ENCODE measurements around the gene TMEM97. TPM values are rescaled to one million over a fixed set of nuclear protein-coding genes. Genes with fewer than 3 reads are reported as not detected.
A peak's percentile ranks its signal among the peaks of the same experiment; 100 is the strongest.

The TMEM97 gene
- total and polyA plus RNA-seq, 2 experiments from 2014 or later: 15.9 to 16.3 TPM

DNA sequence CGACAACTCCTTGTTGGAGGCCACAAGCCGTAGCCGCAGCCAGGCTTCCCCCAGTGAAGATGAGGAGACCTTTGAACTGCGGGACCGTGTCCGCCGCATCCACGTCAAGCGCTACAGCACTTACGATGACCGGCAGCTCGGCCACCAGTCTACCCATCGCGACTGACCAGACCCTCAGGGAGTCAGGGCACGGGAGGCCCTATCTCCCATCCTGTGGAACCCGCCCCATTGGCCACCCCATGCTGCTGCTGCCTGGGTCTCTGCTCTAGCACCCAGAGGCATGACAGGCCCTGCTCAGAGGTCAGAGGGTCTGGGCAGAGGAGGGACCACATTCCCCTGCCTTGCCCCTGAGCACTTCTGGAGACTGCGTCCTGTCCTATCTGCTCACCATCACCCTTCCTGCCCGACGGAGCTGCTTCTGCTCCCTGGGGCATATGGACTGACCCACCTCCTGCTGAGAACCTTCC lies 25.5 kb downstream of the TMEM97 start:
- Histone ChIP-seq H3K9me2 (ENCODE audit: insufficient read depth) (no peaks in the 10 kb centered on the region), H3K79me2 (ENCODE audit: insufficient read depth) (peaks cover 20% of the 10 kb centered on the region), H3K9ac (no peak overlapping the region), H2AFZ (no peak overlapping the region), H3K4me2 (ENCODE audit: unreplicated experiment) (no peak overlapping the region), H3K27me3 (replicated peaks; ENCODE audit: insufficient read depth) (no peaks in the 10 kb centered on the region), H3F3A (ENCODE audit: insufficient read depth) (peaks cover 48% of the 10 kb centered on the region), H3K27ac (0 out of 2 replicates have a peak overlapping the region, but pooled peaks have one; percentile 73), H3K9me3 (ENCODE audit: low read depth) (no peaks in the 10 kb centered on the region), H3K36me3 (ENCODE audit: low read depth) (peaks cover 44% of the 10 kb centered on the region), H3K4me1 (ENCODE audit: insufficient read depth) (peaks cover 24% of the 10 kb centered on the region), H3K4me3 (no peak overlapping the region), H4K20me1 (ENCODE audit: insufficient read depth) (no peaks in the 10 kb centered on the region)
- 90 to 92% methylated on average over 18 to 19 of the region's 19 CpGs for WGBS, 2 experiments (ENCODE audit: low coverage in 1 of 2, low lambda C conversion rate in 2 of 2, missing lambda C conversion rate in 2 of 2)
- no peak for TF ChIP-seq EZH2 (IDR thresholded peaks at IDR 0.05; ENCODE audit: insufficient read depth, poor library complexity, severe bottlenecking)
- TF ChIP-seq EZH2phosphoT487 (IDR thresholded peaks at IDR 0.05; ENCODE audit: insufficient read depth, low read depth): no peak
- no peak for DNase-seq
- in situ Hi-C loops (cut with MboI): no loop called here

DNA sequence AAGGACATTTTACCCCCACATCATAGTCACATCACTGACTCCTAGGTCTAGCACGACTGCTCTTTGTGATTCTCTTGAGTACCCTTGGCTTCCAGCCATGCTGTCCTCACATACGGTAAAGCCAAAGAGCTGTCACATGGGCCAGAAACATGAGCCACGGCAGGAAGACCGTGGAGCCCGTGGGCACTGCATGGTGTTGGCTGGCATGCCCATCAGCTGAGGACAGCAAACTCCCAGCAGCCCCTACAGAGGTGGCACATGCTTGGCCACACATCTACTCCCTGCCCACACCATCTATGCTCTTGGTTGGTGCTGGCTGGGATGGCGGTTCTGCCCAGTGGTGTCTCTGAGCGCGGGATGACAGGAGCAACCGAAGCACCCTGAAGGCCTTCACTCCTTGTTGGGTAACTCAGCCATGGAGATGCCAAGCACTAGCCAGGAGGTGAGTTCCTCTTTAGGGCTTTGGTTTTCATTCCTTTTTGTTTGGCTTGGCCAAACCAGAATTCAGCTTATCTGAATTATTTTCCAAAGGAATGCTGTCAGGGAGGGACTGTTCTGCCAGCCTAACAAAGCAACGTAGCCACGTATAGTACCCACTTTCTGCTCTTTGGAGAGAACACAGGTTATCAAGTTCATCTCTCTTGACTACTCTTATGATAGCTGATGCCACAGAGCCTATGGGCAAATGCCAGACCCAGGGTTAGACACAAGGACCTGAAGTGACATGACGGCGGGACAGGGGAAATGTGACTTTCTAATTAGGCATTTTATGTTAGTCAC lies 26.6 kb downstream of the TMEM97 start:
- 82 to 87% methylated on average over 12 to 13 of the region's 13 CpGs for WGBS, 2 experiments (ENCODE audit: low coverage in 1 of 2, low lambda C conversion rate in 2 of 2, missing lambda C conversion rate in 2 of 2)
- peak overlapping the region; percentile 11; the same call in 1 of the 2 replicates for H3K9ac ChIP-seq
- H3K4me1 ChIP-seq (ENCODE audit: insufficient read depth): peaks cover 24% of the 10 kb centered on the region
- no peak overlapping the region for H3K4me3 ChIP-seq
- H3K27me3 ChIP-seq (replicated peaks; ENCODE audit: insufficient read depth): no peaks in the 10 kb centered on the region
- H2AFZ ChIP-seq: no peak overlapping the region
- H3K4me2 ChIP-seq (ENCODE audit: unreplicated experiment): no peak overlapping the region
- DNase-seq: no peak
- peak overlapping the region; percentile 73 for H3K27ac ChIP-seq
- no peaks in the 10 kb centered on the region for H3K9me3 ChIP-seq (ENCODE audit: low read depth)
- TF ChIP-seq EZH2phosphoT487 (IDR thresholded peaks at IDR 0.05; ENCODE audit: insufficient read depth, low read depth) (no peak), EZH2 (IDR thresholded peaks at IDR 0.05; ENCODE audit: insufficient read depth, poor library complexity, severe bottlenecking) (no peak)
- peaks cover 9% of the 10 kb centered on the region for H3K79me2 ChIP-seq (ENCODE audit: insufficient read depth)
- no peaks in the 10 kb centered on the region for H3K9me2 ChIP-seq (ENCODE audit: insufficient read depth)
- H3F3A ChIP-seq (ENCODE audit: insufficient read depth): peaks cover 60% of the 10 kb centered on the region
- no peaks in the 10 kb centered on the region for H4K20me1 ChIP-seq (ENCODE audit: insufficient read depth)
- H3K36me3 ChIP-seq (ENCODE audit: low read depth): peaks cover 51% of the 10 kb centered on the region
- in situ Hi-C loops (cut with MboI): no loop called here

DNA sequence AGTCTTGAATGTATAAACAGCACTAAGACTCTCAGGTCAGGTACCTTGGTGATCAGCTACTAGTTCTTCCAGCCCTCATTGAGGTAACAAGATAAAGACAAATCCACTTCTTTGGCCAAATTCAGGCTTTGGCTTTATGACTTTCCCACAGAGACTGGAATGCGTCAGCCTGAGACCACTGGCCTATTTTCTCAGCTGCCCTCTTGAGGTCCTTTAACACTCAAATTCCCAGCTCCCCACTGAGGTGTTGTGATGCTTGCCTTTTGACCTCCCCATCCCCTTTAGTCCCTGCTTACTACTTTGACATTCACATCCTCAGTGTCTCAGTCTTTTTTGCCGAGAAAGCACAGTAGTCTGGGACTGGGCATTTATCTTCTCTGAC lies 27.2 kb downstream of the TMEM97 start:
- Histone ChIP-seq H3K9me3 (ENCODE audit: low read depth) (no peaks in the 10 kb centered on the region), H4K20me1 (ENCODE audit: insufficient read depth) (no peaks in the 10 kb centered on the region), H3K4me1 (ENCODE audit: insufficient read depth) (peaks cover 24% of the 10 kb centered on the region), H3K9ac (peak overlapping the region; percentile 11; the same call in 1 of the 2 replicates), H3K79me2 (ENCODE audit: insufficient read depth) (peaks cover 7% of the 10 kb centered on the region), H3K27me3 (replicated peaks; ENCODE audit: insufficient read depth) (no peaks in the 10 kb centered on the region), H3K4me2 (ENCODE audit: unreplicated experiment) (peak overlapping the region; percentile 19), H3K27ac (peak overlapping the region; percentile 73), H3K4me3 (no peak overlapping the region), H2AFZ (no peak overlapping the region), H3K36me3 (ENCODE audit: low read depth) (peaks cover 50% of the 10 kb centered on the region), H3K9me2 (ENCODE audit: insufficient read depth) (no peaks in the 10 kb centered on the region), H3F3A (ENCODE audit: insufficient read depth) (peaks cover 60% of the 10 kb centered on the region)
- no peak for DNase-seq
- in situ Hi-C loops (cut with MboI): no loop called here
- WGBS, 2 experiments (ENCODE audit: low coverage in 1 of 2, low lambda C conversion rate in 2 of 2, missing lambda C conversion rate in 2 of 2): 94 to 98% methylated on average over 2 of the region's 2 CpGs
- no peak for TF ChIP-seq EZH2phosphoT487 (IDR thresholded peaks at IDR 0.05; ENCODE audit: insufficient read depth, low read depth)
- TF ChIP-seq EZH2 (IDR thresholded peaks at IDR 0.05; ENCODE audit: insufficient read depth, poor library complexity, severe bottlenecking): no peak

DNA sequence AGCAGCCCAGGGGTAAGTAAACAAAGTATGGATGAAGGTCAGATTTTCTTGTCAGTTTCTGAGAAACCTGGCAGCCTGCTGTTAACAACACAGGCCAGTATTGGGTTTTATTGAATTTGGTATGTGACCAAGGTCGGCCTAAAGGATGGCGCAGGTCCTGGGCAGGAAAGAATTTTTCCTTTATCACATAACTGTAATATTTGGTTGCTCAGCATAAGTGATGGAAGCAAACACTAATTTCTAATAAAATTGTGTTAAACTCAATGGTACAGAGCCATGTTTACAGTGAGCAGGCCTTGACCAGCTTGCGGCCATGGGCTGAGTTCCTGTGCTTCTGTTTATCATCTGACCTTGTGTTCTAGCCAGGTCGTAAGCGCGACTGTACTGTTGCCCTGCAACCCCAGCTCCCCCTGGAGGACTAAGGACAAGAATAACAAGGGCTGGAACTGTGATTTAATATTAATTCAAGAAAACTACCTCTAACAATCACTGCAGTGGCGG lies 27.8 kb downstream of the TMEM97 start:
- Histone ChIP-seq H3K9ac (peak overlapping the region; percentile 11; the same call in 1 of the 2 replicates), H3K4me3 (no peak overlapping the region), H3K27ac (peak overlapping the region; percentile 73), H3K79me2 (ENCODE audit: insufficient read depth) (peaks cover 4% of the 10 kb centered on the region), H2AFZ (no peak overlapping the region), H3K9me3 (ENCODE audit: low read depth) (no peaks in the 10 kb centered on the region), H3K27me3 (replicated peaks; ENCODE audit: insufficient read depth) (no peaks in the 10 kb centered on the region), H3K4me2 (ENCODE audit: unreplicated experiment) (peak overlapping the region; percentile 19), H3F3A (ENCODE audit: insufficient read depth) (peaks cover 60% of the 10 kb centered on the region), H3K9me2 (ENCODE audit: insufficient read depth) (no peaks in the 10 kb centered on the region), H3K36me3 (ENCODE audit: low read depth) (peaks cover 50% of the 10 kb centered on the region), H3K4me1 (ENCODE audit: insufficient read depth) (peaks cover 24% of the 10 kb centered on the region), H4K20me1 (ENCODE audit: insufficient read depth) (no peaks in the 10 kb centered on the region)
- TF ChIP-seq EZH2 (IDR thresholded peaks at IDR 0.05; ENCODE audit: insufficient read depth, poor library complexity, severe bottlenecking) (no peak), EZH2phosphoT487 (IDR thresholded peaks at IDR 0.05; ENCODE audit: insufficient read depth, low read depth) (no peak)
- in situ Hi-C loops (cut with MboI): no loop called here
- DNase-seq: no peak
- WGBS, 2 experiments (ENCODE audit: low coverage in 1 of 2, low lambda C conversion rate in 2 of 2, missing lambda C conversion rate in 2 of 2): 71 to 81% methylated on average over 7 of the region's 7 CpGs

Measured in GM23248 (cell line).